ENCODE data around the gene SLC9A4. TPM values are rescaled to one million over a fixed set of nuclear protein-coding genes. Genes with fewer than 3 reads are reported as not detected.

The SLC9A4 gene
- total RNA-seq, 2 experiments from 2014 or later, result 0.06 to 0.08 TPM

DNA sequence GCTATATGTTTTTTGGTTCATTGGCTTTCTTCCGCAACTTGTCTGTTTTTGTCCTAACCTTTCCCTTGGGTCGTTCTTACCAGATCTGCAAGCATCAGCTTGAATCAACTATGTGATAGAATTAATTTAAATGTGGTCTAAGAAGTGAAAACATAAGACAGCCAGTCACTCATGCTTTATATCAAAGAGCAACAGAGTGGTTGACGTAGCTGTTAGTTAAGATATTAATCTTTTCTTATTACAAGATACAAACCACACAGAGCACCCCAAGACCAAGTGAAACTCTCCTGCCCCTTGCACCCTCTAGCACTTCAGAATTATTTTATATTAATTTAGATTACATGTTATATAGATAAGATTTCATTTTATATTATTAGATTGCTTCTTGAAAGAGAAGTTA is 34.9 kb upstream of the SLC9A4 start:
- ATAC-seq (ENCODE audit: low read depth), result no peak
- H3K4me1 Mint-ChIP-seq, result peaks cover 27% of the 10 kb centered on the region

DNA sequence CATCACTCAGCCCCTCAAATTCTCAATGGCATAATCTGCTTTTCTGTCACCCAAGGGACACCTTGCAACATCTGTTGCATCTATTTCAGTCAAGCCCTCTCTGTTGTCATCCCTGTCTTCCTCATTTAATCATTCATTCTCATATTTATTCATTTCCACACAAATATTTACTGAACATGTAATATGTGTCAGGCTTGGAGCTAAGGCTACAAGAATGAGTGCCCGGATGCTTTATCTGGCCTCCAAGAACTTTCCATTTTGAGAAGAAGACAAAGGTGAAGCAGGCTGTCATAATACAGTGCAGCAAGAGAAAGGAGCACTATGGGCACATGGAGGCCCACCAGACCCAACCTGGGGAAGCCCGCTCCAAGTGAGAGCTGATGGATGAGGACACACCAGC is 34.4 kb upstream of the SLC9A4 start:
- Mint-ChIP-seq H3K27ac (no peak overlapping the region), H3K36me3 (peaks cover 24% of the 10 kb centered on the region), H3K9me3 (no peaks in the 10 kb centered on the region), H3K4me3 (no peak overlapping the region), H3K27me3 (no peaks in the 10 kb centered on the region), H3K4me1 (peaks cover 30% of the 10 kb centered on the region)
- ATAC-seq (ENCODE audit: low read depth) (no peak), DNase-seq (no peak)
- POLR2A ChIA-PET, result interaction anchor here (1.2 kb wide), 1 partner anchor 12 kb away, joined by 3 read pairs; no protein-coding TSS in a partner anchor

More for the DNA sequence above, 34.9 kb upstream of the SLC9A4 start:
- peaks cover 27% of the 10 kb centered on the region for H3K36me3 Mint-ChIP-seq
- no peaks in the 10 kb centered on the region for H3K27me3 Mint-ChIP-seq
- no peak for DNase-seq
- POLR2A ChIA-PET, result interaction anchor here (1.2 kb wide), 1 partner anchor 12 kb away, joined by 3 read pairs; no protein-coding TSS in a partner anchor
- H3K27ac Mint-ChIP-seq, result no peak overlapping the region
- no peak overlapping the region for H3K4me3 Mint-ChIP-seq
- no peaks in the 10 kb centered on the region for H3K9me3 Mint-ChIP-seq

DNA sequence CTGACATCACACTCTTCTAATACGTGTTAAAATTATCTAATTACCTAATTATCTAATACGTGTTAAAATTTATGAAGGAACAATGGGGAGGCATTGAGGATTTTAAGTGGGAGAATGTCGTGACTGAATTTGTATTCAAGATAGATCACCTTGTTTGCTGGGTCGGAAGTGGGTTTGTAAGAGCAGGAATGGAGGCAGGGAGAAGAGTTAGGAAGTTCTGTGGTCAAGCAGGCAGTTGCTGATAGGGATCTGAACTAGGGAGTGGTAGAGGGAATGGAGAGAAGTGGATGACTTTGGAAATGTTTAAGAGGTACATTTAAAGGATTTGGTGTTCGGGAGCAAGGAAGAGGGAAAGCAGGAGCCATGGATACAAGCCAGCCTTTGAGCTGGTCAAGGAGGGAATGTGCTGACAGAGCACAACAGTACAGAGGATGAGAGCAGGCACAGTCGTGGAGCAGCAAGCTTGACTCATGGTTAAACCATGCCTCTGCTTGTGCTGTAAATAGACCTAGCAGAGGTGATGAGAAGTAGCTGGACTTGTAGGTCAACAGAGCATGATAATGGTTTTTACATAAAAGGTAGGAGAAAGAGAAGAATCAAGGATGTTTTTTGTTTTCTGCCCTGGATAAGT is 33.8 kb upstream of the SLC9A4 start:
- POLR2A ChIA-PET, result no interaction called here
- no peak overlapping the region for H3K4me3 Mint-ChIP-seq
- no peak for ATAC-seq (ENCODE audit: low read depth)

DNA sequence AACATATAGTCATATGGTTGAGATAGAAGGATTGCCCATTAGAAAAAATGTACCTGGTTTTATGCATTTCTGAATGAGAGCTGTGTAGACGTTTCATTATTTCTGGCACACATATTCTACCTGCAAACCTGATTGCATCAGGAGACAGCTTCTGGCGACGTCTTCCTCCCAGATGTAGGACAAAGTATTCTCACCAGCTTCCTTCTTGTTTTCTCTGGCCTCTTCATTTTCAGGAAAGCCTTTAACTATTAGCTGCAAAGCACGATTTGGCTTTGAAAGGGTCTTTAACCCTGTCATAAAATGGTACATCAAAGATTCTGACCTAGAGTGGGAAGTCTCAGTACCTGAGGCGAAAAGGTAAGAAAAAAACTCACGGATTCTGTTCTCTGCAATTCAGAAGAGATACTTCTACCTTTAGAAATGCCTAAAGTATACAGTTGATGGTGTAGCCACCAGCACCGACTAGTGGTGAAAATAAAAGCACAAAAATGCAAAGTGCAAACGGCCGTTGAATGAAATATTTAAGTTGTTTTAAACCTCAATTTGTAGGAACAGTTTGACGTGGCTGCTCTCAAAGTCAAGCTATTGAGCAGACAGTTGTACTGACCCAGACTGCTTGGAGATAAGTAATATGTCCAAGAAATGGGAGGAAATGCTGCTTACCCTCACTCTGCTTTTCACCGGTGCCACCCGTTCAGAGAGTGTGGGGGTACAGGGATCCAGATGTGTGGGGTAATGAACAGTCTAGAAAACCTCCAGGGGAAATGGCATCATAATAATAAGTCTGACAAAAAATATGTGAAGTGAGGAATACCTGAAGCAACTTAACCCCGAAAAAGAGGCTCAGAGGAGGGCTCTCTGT is 29.8 kb upstream of the SLC9A4 start:
- Mint-ChIP-seq H3K4me3 (peak overlapping the region; percentile 71), H3K27ac (peak overlapping the region; percentile 69), H3K27me3 (no peaks in the 10 kb centered on the region), H3K9me3 (no peaks in the 10 kb centered on the region), H3K4me1 (peaks cover 10% of the 10 kb centered on the region), H3K36me3 (peaks cover 14% of the 10 kb centered on the region)
- POLR2A ChIA-PET, result interaction anchor here (0.5 to 1.7 kb wide), 3 partner anchors 87 to 410 kb away, joined by 3 to 11 read pairs (median 7); partner anchors contain the start of gene IL18R1
- DNase-seq (no peak), ATAC-seq (ENCODE audit: low read depth) (peak; percentile 83)

More for the DNA sequence above, 33.8 kb upstream of the SLC9A4 start:
- no peaks in the 10 kb centered on the region for H3K27me3 Mint-ChIP-seq
- no peak for DNase-seq
- H3K4me1 Mint-ChIP-seq, result peaks cover 30% of the 10 kb centered on the region
- no peak overlapping the region for H3K27ac Mint-ChIP-seq
- no peaks in the 10 kb centered on the region for H3K9me3 Mint-ChIP-seq
- peaks cover 19% of the 10 kb centered on the region for H3K36me3 Mint-ChIP-seq

DNA sequence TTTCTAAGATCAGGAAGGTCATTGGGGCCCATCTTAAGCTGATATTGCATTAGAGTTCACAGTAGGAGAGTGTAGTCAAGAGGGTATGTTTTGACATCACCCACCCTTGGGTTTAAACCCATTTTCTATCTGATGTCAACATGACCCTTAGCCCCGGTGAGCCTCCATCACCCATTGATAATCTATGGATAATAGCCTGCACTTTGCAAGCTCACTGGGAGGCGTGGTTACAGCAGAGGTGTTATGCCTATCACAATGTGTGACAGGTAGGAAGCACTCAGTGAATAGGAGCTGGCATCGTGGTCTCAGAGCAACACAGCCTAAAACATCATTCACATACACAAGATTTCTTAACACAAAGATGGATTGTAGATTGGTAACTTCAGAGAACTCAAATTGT is 28.8 kb upstream of the SLC9A4 start:
- no peaks in the 10 kb centered on the region for H3K9me3 Mint-ChIP-seq
- no peak for ATAC-seq (ENCODE audit: low read depth)
- H3K4me1 Mint-ChIP-seq, result peaks cover 10% of the 10 kb centered on the region
- no peak for DNase-seq
- POLR2A ChIA-PET, result interaction anchor here (1.7 kb wide), 1 partner anchor 88 kb away, joined by 11 read pairs; the partner anchor contains the start of gene IL18R1
- no peaks in the 10 kb centered on the region for H3K27me3 Mint-ChIP-seq
- H3K27ac Mint-ChIP-seq, result no peak overlapping the region
- H3K36me3 Mint-ChIP-seq, result peaks cover 16% of the 10 kb centered on the region
- no peak overlapping the region for H3K4me3 Mint-ChIP-seq

DNA sequence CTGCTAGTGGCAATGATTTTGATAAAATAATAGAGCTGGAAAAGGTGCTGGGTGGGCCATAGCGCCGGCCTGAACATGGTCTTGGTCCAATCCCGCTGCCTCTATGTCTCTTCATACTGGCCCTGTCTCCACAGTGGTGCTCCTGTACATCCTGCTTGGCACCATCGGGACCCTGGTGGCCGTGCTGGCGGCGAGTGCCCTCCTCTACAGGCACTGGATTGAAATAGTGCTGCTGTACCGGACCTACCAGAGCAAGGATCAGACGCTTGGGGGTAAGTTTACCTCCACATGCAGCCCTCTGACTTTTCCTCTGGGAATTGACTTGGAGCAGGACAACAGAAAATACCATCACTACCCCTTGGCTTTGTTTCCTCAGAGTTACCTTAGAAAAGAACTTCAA is 26.1 kb upstream of the SLC9A4 start:
- Mint-ChIP-seq H3K36me3 (peaks cover 26% of the 10 kb centered on the region), H3K27ac (no peak overlapping the region), H3K4me3 (no peak overlapping the region), H3K27me3 (no peaks in the 10 kb centered on the region), H3K9me3 (no peaks in the 10 kb centered on the region), H3K4me1 (peaks cover 10% of the 10 kb centered on the region)
- no peak for ATAC-seq (ENCODE audit: low read depth)
- POLR2A ChIA-PET, result no interaction called here
- DNase-seq, result no peak

DNA sequence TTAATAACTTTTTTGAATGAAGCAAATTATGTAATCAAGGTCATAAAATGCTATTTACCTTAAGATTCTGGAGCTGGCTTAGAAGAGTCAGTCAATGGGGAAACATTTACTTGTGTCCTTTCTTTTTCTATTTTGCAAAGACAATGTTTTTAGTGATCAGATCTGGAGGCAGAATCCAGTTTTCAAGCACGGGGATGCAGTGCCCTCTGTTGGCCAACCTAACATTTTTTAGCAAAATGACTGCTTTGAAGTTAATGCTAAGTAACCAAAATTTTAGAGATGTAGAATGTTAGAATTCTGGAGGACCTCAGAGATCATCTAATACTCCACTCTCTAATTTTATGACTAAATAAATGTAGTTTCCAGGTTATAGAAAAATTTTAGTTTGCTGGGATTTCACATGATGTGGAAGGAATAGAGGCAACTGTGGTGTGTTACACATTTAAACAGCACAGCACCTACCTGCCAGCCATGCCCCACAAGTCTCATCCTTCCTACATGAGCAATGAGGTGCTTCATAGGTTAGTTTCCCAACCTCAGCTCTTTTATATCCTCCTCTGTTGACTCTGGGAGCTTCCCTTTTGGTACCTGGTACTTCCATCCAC is 23.6 kb upstream of the SLC9A4 start:
- H3K4me3 Mint-ChIP-seq, result no peak overlapping the region
- ATAC-seq (ENCODE audit: low read depth) (no peak), DNase-seq (peak; percentile 70)
- no peak overlapping the region for H3K27ac Mint-ChIP-seq
- POLR2A ChIA-PET, result no interaction called here
- no peaks in the 10 kb centered on the region for H3K27me3 Mint-ChIP-seq
- H3K4me1 Mint-ChIP-seq, result peaks cover 11% of the 10 kb centered on the region
- peaks cover 36% of the 10 kb centered on the region for H3K36me3 Mint-ChIP-seq
- H3K9me3 Mint-ChIP-seq, result no peaks in the 10 kb centered on the region

DNA sequence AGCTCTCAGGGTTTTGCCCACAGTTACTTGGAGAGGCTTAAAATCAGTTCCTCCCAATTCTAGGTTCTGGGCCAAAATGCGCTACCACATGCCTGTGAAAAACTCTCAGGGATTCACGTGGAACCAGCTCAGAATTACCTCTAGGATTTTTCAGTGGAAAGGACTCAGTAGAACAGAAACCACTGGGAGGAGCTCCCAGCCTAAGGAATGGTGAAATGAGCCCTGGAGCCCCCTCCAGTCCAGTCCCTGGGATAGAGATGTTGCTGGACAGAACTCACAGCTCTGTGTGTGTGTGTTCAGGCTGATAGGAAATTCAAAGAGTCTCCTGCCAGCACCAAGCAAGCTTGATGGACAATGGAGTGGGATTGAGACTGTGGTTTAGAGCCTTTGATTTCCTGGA is 21.1 kb upstream of the SLC9A4 start:
- Mint-ChIP-seq H3K27me3 (peaks cover 2% of the 10 kb centered on the region), H3K27ac (no peak overlapping the region), H3K4me1 (peaks cover 21% of the 10 kb centered on the region), H3K9me3 (peaks cover 6% of the 10 kb centered on the region), H3K4me3 (no peak overlapping the region), H3K36me3 (peaks cover 27% of the 10 kb centered on the region)
- ATAC-seq (ENCODE audit: low read depth), result no peak
- DNase-seq, result no peak
- POLR2A ChIA-PET, result no interaction called here

DNA sequence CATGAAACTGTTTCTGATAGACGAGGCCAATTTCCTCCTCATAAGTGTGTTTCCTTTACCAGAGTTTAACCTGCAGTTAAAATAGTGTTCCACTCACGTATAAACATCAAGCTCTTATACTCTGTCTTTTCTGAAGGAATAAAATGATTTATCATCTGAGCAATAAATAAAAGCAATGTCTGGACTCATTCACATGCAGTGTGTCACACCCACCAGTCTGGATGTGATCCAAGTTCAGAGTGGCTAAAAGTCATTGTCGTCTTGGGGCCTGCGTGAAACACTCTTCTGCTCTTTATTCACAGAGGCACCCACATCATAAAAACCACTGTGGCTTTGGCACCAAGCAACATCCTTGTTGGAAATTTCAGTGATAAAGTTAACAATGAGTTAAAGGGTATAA is 19.5 kb upstream of the SLC9A4 start:
- Mint-ChIP-seq H3K27me3 (peaks cover 4% of the 10 kb centered on the region), H3K27ac (no peak overlapping the region), H3K9me3 (peaks cover 6% of the 10 kb centered on the region), H3K4me1 (peaks cover 21% of the 10 kb centered on the region), H3K36me3 (peaks cover 21% of the 10 kb centered on the region), H3K4me3 (no peak overlapping the region)
- DNase-seq, result no peak
- no peak for ATAC-seq (ENCODE audit: low read depth)
- POLR2A ChIA-PET, result no interaction called here

DNA sequence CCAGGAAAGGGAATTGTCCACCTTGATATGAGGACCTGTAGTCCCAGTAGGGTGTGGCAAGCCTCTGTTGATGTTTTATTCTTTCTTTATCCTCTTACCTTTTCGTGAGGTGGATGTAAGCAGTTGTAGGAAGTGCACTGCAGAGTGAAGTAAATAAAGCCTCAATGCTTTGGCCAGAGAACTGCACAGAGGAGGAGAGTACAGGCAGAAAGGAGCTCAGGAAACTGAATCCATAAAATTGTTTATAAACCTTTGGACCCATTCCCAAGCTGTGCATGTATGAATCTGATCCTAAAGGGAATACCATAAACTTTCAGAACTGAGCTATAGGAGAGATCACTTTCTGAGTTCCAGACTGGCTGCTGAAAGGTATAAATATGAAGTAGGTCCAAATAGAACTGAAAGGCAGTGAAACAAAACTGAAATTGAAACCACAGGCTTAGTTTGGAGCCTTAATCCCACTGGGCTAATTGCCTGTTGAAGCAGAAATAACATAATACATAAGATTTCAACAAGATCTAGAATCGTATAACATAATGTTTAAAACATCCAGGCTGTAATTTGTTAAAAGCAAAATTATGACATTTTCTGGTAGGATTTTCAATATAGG is 17.9 kb upstream of the SLC9A4 start:
- Mint-ChIP-seq H3K9me3 (peaks cover 6% of the 10 kb centered on the region), H3K27ac (no peak overlapping the region), H3K27me3 (peaks cover 16% of the 10 kb centered on the region), H3K4me1 (peaks cover 21% of the 10 kb centered on the region), H3K36me3 (peaks cover 21% of the 10 kb centered on the region), H3K4me3 (no peak overlapping the region)
- DNase-seq (no peak), ATAC-seq (ENCODE audit: low read depth) (no peak)
- POLR2A ChIA-PET, result no interaction called here

DNA sequence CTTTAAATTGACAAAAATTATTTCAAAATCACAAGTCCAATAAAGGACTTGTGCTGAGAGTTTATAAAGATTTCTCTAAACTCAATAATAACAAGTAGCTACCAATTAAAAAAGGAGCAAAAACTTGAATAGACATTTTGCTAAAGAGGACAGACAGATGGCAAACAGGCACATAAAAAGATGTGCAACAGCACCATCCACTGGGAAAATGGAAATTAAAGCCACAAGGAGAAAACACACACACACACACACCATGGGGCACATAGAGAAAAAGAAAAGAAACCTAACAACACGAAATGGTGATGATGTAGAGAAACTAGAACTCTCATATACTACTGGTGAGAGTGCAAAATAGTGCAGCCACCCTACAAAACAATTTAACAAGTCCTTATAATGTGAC is 12.6 kb upstream of the SLC9A4 start:
- Mint-ChIP-seq H3K9me3 (peaks cover 6% of the 10 kb centered on the region), H3K4me3 (no peak overlapping the region), H3K27me3 (peaks cover 32% of the 10 kb centered on the region), H3K36me3 (no peaks in the 10 kb centered on the region), H3K4me1 (peaks cover under 1% of the 10 kb centered on the region), H3K27ac (no peak overlapping the region)
- POLR2A ChIA-PET, result no interaction called here
- ATAC-seq (ENCODE audit: low read depth) (no peak), DNase-seq (no peak)

DNA sequence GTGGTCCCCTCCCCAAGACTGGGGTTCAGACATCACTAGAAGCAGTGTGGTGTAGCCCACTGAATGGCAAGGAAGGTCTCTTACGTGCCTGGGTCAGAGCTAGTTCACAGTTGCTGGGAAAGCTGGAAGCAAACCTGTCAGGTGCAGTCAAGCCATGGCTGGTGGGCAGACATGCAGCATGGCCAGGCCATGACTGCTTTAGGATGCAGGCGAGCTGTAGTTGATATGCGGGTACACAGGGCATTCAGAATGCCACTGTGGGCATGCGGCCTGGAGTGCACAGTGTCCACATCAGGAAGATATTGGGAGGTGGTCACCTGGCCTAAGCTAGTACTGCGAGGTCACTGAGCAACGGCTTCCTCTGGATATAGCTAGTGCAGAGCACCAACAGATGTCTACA is 11.8 kb upstream of the SLC9A4 start:
- Mint-ChIP-seq H3K9me3 (no peaks in the 10 kb centered on the region), H3K27me3 (peaks cover 33% of the 10 kb centered on the region), H3K4me3 (no peak overlapping the region), H3K36me3 (no peaks in the 10 kb centered on the region), H3K27ac (no peak overlapping the region), H3K4me1 (no peaks in the 10 kb centered on the region)
- ATAC-seq (ENCODE audit: low read depth) (no peak), DNase-seq (no peak)
- POLR2A ChIA-PET, result no interaction called here

DNA sequence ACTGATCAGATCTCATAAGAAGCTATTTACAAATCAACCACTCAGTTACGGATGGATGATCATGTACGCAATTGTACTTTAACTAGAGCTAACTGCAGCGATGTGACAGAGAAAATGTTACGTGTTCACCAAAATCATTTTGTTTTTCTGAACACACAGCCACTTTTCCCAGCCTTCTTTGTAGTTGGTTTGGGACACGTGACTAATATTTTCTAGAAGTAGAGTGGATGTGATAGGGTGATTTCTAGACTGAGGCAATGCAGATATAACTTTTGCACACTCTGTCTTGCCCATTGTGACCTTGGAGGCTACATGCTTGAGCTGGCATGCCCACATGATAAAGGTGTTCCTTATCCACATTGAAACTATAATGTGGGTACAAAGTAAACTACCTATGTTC is 9.9 kb upstream of the SLC9A4 start:
- Mint-ChIP-seq H3K27me3 (peaks cover 29% of the 10 kb centered on the region), H3K27ac (no peak overlapping the region), H3K4me1 (no peaks in the 10 kb centered on the region), H3K4me3 (no peak overlapping the region), H3K36me3 (no peaks in the 10 kb centered on the region), H3K9me3 (no peaks in the 10 kb centered on the region)
- DNase-seq, result no peak
- POLR2A ChIA-PET, result no interaction called here
- ATAC-seq (ENCODE audit: low read depth), result no peak

All from activated naive CD8-positive, alpha-beta T cell treated with anti-CD3 and anti-CD28 coated beads, Interleukin-2, amount 10 ng/mL, durations not matched to agents 7 days and 5 days (primary cell).